Epithelial cell of proximal tubule (primary cell): ENCODE results near the gene PPFIBP2. TPM values are rescaled to one million over a fixed set of nuclear protein-coding genes. Genes with fewer than 3 reads are reported as not detected.
A peak's percentile ranks its signal among the peaks of the same experiment; 100 is the strongest.

Experiments used
- DNase-seq: peaks from one replicate; pipeline ENCODE4 v3.0.0-alpha.2; 2011; ENCODE audit warnings: low read depth
- H3K4me3 ChIP-seq: 2 replicates; pipeline ENCODE4 v1.5.1; 2011; ENCODE audit warnings: low read depth, mild to moderate bottlenecking, low read length
- CTCF ChIP-seq: conservative IDR thresholded peaks from 2 replicates; pipeline ENCODE4 v1.5.1; 2012; ENCODE audit warnings: low read depth, mild to moderate bottlenecking, low read length
- total RNA-seq: library from RNA; depleted of rRNA; stranded (reverse); fragments of >200 nt; gene quantifications from 2 replicates; pipeline ENCODE4 v1.2.3, GENCODE V29; 2015

PPFIBP2 gene
- total RNA-seq, 1 donor from 2014 or later, result 1.7 TPM

DNA sequence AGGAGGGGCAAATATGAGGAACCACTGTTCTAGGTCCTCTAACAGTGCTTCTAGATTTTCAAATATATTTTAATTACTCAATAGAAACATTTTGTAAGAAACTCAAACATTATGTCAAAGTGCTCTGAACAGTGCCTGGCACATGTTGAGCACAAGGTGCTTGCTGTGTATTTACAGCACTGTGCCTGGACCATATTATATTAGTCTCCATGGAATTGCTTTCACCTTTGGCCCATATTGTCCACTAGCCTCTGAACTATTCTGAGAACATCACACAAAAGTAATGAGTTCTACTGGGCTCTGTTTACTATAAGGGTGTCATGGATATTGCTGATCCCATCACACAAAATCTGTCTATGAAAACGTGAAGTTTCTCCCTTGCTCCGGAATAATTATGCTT lies 76.7 kb downstream of the PPFIBP2 start:
- no peak overlapping the region for H3K4me3 ChIP-seq
- TF ChIP-seq CTCF, result no peak
- no peak for DNase-seq

DNA sequence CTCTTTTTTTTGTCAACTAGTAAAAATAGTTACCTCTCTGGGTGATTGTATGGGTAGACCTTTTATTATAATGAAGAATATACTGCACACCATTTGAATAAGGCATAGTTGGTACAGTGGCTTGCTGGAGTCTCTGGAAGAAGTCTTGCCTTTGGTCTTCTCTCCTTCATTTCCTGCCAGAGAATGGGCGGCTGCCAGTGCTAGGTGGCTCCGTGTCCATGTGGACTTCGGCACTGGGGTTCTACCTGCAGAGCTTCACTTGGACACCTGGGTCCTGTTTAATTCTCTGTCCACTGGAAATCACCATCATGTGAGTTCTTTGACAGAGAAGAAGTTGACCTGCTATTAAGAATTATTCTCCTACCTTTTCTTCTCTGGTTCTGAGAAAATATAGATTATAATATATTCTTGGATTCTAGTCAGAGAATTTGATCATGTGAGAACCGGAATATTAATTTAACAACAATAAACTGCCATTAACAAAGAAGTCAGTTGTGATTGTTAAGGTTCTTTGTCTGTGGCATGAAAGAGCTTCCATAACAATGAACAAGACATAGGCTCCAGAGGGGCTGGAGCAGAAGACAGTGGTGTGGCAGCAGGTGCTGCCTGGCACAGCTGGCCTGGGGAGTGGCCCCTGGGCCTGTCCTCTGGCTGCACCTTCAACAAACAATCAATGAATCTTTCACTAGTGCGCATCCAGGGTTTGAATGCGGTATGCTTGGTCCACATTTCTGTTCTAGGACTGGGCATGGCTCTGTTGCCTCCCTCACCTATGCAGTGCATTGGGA lies 77.5 kb downstream of the PPFIBP2 start:
- DNase-seq, result no peak
- no peak for TF ChIP-seq CTCF
- no peak overlapping the region for H3K4me3 ChIP-seq

DNA sequence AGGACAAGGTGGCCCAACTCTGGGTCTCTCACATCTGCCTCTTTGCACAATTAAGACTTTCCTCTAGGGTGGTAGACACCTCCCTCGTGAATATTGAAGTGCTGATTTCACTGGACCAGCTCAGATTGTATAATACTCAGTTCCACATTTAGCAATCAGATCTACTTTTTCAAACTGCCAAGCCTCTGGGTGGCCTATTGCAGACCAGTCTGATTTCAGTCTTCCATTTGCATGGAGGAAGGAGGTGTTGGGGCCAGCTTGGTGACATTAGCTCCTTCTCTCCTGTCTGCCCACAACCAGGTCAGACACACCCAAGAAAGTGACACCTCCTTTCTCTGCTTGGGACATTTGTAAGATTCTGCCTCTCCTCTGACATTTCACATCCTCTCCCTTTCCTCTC lies 78.2 kb downstream of the PPFIBP2 start:
- no peak overlapping the region for H3K4me3 ChIP-seq
- no peak for TF ChIP-seq CTCF
- no peak for DNase-seq

DNA sequence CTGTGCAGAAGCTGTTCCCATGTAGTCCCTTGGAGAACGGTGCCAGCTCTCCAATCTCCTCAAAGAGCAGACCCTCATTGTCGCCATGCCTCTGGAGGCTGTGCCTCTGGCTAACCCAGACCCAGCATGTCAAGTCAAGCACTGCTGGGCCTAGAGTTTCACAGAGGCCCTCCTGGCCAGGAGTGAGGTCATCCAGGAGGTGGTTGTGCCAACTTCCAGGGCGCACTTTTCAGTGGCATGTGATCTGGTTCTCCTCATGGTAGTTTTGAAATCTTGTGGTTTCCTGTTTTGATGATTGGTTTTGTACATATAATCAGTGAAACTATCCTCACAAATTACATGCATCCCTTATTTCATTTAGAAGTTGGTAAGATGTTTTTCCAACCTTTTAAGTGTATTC lies 78.9 kb downstream of the PPFIBP2 start:
- DNase-seq, result peak; percentile 61
- H3K4me3 ChIP-seq, result no peak overlapping the region
- TF ChIP-seq CTCF, result no peak

- no peak for TF ChIP-seq CTCF
- DNase-seq, result no peak
Observed at GRCh38 chr11:7593481-7593880, 79.7 kb downstream of the PPFIBP2 start.

GRCh38 chr11:7595016-7595866 lies 81.4 kb downstream of the PPFIBP2 start:
- no peak overlapping the region for H3K4me3 ChIP-seq
- TF ChIP-seq CTCF, result no peak
- no peak for DNase-seq

More at GRCh38 chr11:7593481-7593880, 79.7 kb downstream of the PPFIBP2 start:
- no peak overlapping the region for H3K4me3 ChIP-seq

- no peak overlapping the region for H3K4me3 ChIP-seq
- no peak for DNase-seq
- TF ChIP-seq CTCF, result no peak
Observed at GRCh38 chr11:7595951-7596350, 82.2 kb downstream of the PPFIBP2 start.
